Spleen (tissue), 13 donors: ENCODE data around the gene MUC12. TPM values are rescaled to one million over a fixed set of nuclear protein-coding genes. Genes with fewer than 3 reads are reported as not detected.
"Not testable (repeated sequence)": the region's sequence is repeated elsewhere in the genome, so short reads cannot be mapped to it uniquely, and the experiment has no call there.

Source experiments
- DNase-seq: peaks from one replicate; pipeline ENCODE4 v3.0.0-alpha.2; 2020
- H3K27ac ChIP-seq, 8 donors: fragments of 200-600 bp; sonication (generic) in 7 of 8; 1 replicate in 4 of 8; 2 replicates in 4 of 8; pipeline versions ENCODE4 v1.5.0 to v1.8.0; 2016 to 2021; ENCODE audit warnings: inconsistent platforms in 4 of 8, mild to moderate bottlenecking in 4 of 8, moderate library complexity in 1 of 8
- H3K27me3 ChIP-seq, 7 donors: fragments of 200-600 bp; sonication (generic) in 6 of 7; replicated peaks in 1 of 7; 1 replicate in 4 of 7; 2 replicates in 3 of 7; pipeline versions ENCODE4 v1.5.0 to v1.8.0; 2016 to 2021; ENCODE audit warnings: inconsistent platforms in 3 of 7, mild to moderate bottlenecking in 1 of 7
- H3K36me3 ChIP-seq, 6 donors: fragments of 200-600 bp; sonication (generic) in 5 of 6; 1 replicate in 4 of 6; 2 replicates in 2 of 6; pipeline versions ENCODE4 v1.5.0 to v1.8.0; 2016 to 2021; ENCODE audit warnings: inconsistent platforms in 2 of 6
- H3K4me1 ChIP-seq, 6 donors: fragments of 200-600 bp; sonication (generic) in 5 of 6; 1 replicate in 3 of 6; 2 replicates in 3 of 6; pipeline versions ENCODE4 v1.5.0 to v1.8.0; 2016 to 2021; ENCODE audit warnings: inconsistent platforms in 3 of 6
- H3K4me3 ChIP-seq, 8 donors: fragments of 200-600 bp; sonication (generic) in 7 of 8; 1 replicate in 4 of 8; 2 replicates in 4 of 8; pipeline versions ENCODE4 v1.5.0 to v1.8.0; 2016 to 2021; ENCODE audit warnings: inconsistent platforms in 4 of 8, mild to moderate bottlenecking in 4 of 8, moderate library complexity in 2 of 8
- H3K9me3 ChIP-seq, 8 donors: fragments of 200-600 bp; sonication (generic) in 7 of 8; 1 replicate in 4 of 8; 2 replicates in 4 of 8; pipeline versions ENCODE4 v1.5.0 to v1.8.0; 2016 to 2021; ENCODE audit warnings: inconsistent platforms in 4 of 8
- CTCF ChIP-seq, 11 experiments: fragments of 200-600 bp in 7 of 11; fragments of 450-650 bp in 4 of 11; sonication (generic) in 4 of 11; IDR thresholded peaks in 8 of 11; conservative IDR thresholded peaks in 3 of 11; 1 replicate in 7 of 11; 2 replicates in 4 of 11; pipeline versions ENCODE4 v1.4.0 to v1.8.0; 2016 to 2021; ENCODE audit warnings: antibody characterized with exemption in 11 of 11, inconsistent platforms in 4 of 11, mild to moderate bottlenecking in 1 of 11
- POLR2A ChIP-seq, 3 donors: fragments of 450-650 bp; IDR thresholded peaks; one replicate each; pipeline ENCODE4 v1.5.1; 2017; ENCODE audit warnings: antibody characterized with exemption in 3 of 3, mild to moderate bottlenecking in 1 of 3
- POLR2AphosphoS5 ChIP-seq, 3 donors: sonication (generic); formaldehyde crosslinking; IDR thresholded peaks; one replicate each; pipeline ENCODE4 v1.5.1; 2017; ENCODE audit warnings: antibody characterized with exemption in 3 of 3
- whole genome bisulfite sequencing, 5 donors: extraction: QIAGEN DNeasy Blood & Tissue Kit in 3 of 5; methylation state at CpG; one replicate each; pipeline versions ENCODE4 v1.1.5 to v1.1.7; 2013 to 2018; 5-methylcytosine and 5-hydroxymethylcytosine counted together
- intact Hi-C: fragments of 100-400 bp; cut with DNase I; formaldehyde crosslinking; loops from one replicate; pipeline ENCODE4 v1.15.0; 2023; ENCODE audit warnings: low total_unique reads
- long read RNA-seq, 2 donors: transcript quantifications; one replicate each; lab custom pipeline, GENCODE V29; 2026
- polyA plus RNA-seq, 3 donors: library from polyadenylated mRNA; stranded (reverse); fragments of 200-250 nt; gene quantifications; one replicate each; pipeline ENCODE4 v1.2.1, GENCODE V29; 2013
- total RNA-seq, 7 donors: library from RNA; depleted of rRNA in 3 of 7; stranded (reverse); fragments of >200 nt in 3 of 7; fragmentation: NEBNext Ultra II Directional in 4 of 7; extraction: Animal tissue kit (Norgen Biotek cat#: 25700) in 4 of 7; gene quantifications; one replicate each; pipeline versions ENCODE4 v1.1.0 to v1.2.1, GENCODE V29; 2016 to 2021
- donor health status: healthy with polysubstance abuse.
- donor health status: DM: no; HTN: no; CAD: no; lungs with moderate emphysema.
- donor health status: DM: no; HTN: no; CAD: no.
- donor health status: Bipolar disorder and iron deficiency.
- donor health status: healthy.
- donor health status: DM: no; HTN: no; CAD: no.
- donor health status: DM: yes; HTN: yes; CAD: no.

Gene MUC12, protein sequence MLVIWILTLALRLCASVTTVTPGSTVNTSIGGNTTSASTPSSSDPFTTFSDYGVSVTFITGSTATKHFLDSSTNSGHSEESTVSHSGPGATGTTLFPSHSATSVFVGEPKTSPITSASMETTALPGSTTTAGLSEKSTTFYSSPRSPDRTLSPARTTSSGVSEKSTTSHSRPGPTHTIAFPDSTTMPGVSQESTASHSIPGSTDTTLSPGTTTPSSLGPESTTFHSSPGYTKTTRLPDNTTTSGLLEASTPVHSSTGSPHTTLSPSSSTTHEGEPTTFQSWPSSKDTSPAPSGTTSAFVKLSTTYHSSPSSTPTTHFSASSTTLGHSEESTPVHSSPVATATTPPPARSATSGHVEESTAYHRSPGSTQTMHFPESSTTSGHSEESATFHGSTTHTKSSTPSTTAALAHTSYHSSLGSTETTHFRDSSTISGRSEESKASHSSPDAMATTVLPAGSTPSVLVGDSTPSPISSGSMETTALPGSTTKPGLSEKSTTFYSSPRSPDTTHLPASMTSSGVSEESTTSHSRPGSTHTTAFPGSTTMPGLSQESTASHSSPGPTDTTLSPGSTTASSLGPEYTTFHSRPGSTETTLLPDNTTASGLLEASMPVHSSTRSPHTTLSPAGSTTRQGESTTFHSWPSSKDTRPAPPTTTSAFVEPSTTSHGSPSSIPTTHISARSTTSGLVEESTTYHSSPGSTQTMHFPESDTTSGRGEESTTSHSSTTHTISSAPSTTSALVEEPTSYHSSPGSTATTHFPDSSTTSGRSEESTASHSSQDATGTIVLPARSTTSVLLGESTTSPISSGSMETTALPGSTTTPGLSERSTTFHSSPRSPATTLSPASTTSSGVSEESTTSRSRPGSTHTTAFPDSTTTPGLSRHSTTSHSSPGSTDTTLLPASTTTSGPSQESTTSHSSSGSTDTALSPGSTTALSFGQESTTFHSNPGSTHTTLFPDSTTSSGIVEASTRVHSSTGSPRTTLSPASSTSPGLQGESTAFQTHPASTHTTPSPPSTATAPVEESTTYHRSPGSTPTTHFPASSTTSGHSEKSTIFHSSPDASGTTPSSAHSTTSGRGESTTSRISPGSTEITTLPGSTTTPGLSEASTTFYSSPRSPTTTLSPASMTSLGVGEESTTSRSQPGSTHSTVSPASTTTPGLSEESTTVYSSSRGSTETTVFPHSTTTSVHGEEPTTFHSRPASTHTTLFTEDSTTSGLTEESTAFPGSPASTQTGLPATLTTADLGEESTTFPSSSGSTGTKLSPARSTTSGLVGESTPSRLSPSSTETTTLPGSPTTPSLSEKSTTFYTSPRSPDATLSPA (N-terminal part only)
- total RNA-seq (under 1 TPM in 5 of 7 donors, not detected in 2; 0.07 to 0.89 (median 0.57) TPM), polyA plus RNA-seq (1 to 10 TPM in 2 of 3 donors, under 1 TPM in 1; 0.90 to 1.7 (median 1.3) TPM)
- long read RNA-seq, donor 1, partial matches to known transcripts = 0 of 2 reads
- long read RNA-seq, donor 1, other reads (novel, unspliced or antisense) = 0 of 2 reads
- long read RNA-seq, donor 2 = 0 reads

DNA sequence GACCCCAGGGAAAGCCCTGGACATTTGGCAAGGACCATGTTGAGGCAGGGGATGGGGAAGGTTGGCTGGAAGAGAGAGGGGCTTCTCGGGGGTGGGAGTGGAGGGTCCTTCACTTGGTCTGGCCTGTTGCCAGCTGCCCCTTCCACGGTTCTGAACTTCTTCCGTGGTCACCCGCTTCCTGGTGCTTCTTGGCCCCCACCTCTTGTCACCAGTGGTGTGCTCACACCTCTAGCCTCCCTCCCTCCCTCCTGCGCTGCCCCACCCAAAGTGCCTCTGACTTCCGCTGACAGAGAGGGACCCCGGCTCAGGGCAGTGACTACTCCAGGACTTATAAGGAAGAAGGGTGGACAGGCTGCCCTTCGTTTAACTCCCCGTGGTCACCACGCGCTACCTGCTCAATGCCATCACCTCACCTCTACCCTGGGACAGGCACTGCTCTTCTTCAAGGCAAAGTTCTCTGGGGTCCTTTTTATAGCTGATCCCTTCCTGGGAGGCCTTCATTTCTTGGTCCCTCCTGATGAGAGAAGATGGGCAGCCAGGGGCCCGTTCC is at the start of gene MUC12:
MUC12 (plus strand) TSS at position 500 of the 550 bp plus-strand sequence. CDS start 58 bp downstream, outside the sequence.
- Histone ChIP-seq H3K36me3 (no peaks in the 10 kb centered on the region), H3K9me3 (peaks cover 0 to 4% (median 0%) of the 10 kb centered on the region in 8 donors), H3K4me1 (peaks cover 14 to 24% (median 18%) of the 10 kb centered on the region in 6 donors), H3K4me3 (no peak within 1 kb of the TSS), H3K27ac (no peak within 1 kb of the TSS), H3K27me3 (peaks cover 19 to 73% (median 39%) of the 10 kb centered on the region in 7 donors)
- WGBS, 5 donors = 51 to 64% (median 59%) methylated on average over 12 of the region's 12 CpGs
- no peak for DNase-seq
- intact Hi-C loops = no loop called here
- TF ChIP-seq POLR2AphosphoS5 (IDR thresholded peaks at IDR 0.05) = no peak
- TF ChIP-seq POLR2A (IDR thresholded peaks at IDR 0.05) = no peak
- no peak for TF ChIP-seq CTCF (IDR thresholded peaks at IDR 0.05 in 8 of 11, conservative IDR thresholded peaks at IDR 0.05 in 3 of 11)

GRCh38 chr7:100919779-100920437 is 49.5 kb upstream of the MUC12 start:
- not testable (repeated sequence) for H3K27ac ChIP-seq
- WGBS, 5 donors = 71 to 78% (median 74%) methylated on average over 9 of the region's 9 CpGs

DNA sequence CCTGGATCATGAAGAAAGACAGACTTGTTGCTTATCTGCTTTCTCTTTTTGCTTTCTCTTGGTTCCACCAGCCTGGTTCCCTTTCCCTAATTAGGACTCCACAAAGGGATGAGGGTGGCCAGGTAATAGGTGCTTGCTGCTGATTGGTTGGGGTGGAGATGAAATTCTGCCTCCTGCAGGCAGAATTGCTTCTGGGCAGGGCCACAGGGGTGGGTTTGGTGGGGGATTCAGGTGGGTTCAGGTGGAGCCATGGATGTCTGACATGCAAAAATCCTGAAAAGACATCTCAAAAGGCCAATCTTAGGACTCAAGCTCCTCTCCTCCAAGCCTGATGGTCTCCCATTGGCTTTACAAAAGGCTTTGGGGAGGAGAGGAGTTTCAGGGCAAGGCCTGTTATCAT is 48.3 kb upstream of the MUC12 start:
- Histone ChIP-seq H3K36me3 (no peaks in the 10 kb centered on the region), H3K4me3 (no peak overlapping the region), H3K27me3 (peaks cover 0 to 13% (median 0%) of the 10 kb centered on the region in 7 donors), H3K27ac (no peak overlapping the region), H3K9me3 (no peaks in the 10 kb centered on the region), H3K4me1 (no peaks in the 10 kb centered on the region)
- intact Hi-C loops = no loop called here
- TF ChIP-seq CTCF (IDR thresholded peaks at IDR 0.05 in 8 of 11, conservative IDR thresholded peaks at IDR 0.05 in 3 of 11) (no peak), POLR2A (IDR thresholded peaks at IDR 0.05) (no peak), POLR2AphosphoS5 (IDR thresholded peaks at IDR 0.05) (no peak)
- peak; percentile 21 for DNase-seq

More at GRCh38 chr7:100919779-100920437, 49.5 kb upstream of the MUC12 start:
- peak; percentile 1 for DNase-seq
- H3K9me3 ChIP-seq, H3K4me1 ChIP-seq, intact Hi-C loops, H3K36me3 ChIP-seq, H3K4me3 ChIP-seq: not testable (repeated sequence)
- peaks cover 0 to 13% (median 0%) of the 10 kb centered on the region in 7 donors for H3K27me3 ChIP-seq

- H3K9me3 ChIP-seq, H3K36me3 ChIP-seq, H3K27ac ChIP-seq, H3K4me1 ChIP-seq, intact Hi-C loops, H3K4me3 ChIP-seq: not testable (repeated sequence)
- peak; percentile 12 for DNase-seq
- 53 to 59% (median 55%) methylated on average over 4 of the region's 4 CpGs for WGBS, 5 donors
- H3K27me3 ChIP-seq = peaks cover 0 to 13% (median 0%) of the 10 kb centered on the region in 7 donors
These were observed 45.7 kb upstream of the MUC12 start for GRCh38 chr7:100923616-100924015.
